ENCODE measurements around the gene AMTN.

The AMTN gene

DNA sequence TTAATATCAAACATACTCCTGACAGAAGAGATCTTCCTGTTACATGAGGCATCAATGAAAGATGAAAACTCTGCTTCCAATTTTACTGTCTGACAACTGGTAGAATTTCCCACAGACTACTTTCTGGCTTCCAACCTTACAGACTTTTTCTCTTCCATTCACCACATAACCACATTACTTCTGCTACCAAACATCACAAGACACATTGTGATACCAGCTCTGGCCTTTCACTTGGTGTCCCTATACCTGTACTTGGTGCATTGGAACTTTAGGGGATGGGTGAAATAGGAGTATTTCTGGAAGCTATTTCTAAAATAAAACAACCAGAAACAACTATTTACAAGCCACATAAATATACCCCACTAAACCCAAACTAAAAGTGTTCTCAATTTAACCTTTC is 20.5 kb downstream of the AMTN start:
- DNase-seq: no peak
- TF ChIP-seq, protein P1, sequence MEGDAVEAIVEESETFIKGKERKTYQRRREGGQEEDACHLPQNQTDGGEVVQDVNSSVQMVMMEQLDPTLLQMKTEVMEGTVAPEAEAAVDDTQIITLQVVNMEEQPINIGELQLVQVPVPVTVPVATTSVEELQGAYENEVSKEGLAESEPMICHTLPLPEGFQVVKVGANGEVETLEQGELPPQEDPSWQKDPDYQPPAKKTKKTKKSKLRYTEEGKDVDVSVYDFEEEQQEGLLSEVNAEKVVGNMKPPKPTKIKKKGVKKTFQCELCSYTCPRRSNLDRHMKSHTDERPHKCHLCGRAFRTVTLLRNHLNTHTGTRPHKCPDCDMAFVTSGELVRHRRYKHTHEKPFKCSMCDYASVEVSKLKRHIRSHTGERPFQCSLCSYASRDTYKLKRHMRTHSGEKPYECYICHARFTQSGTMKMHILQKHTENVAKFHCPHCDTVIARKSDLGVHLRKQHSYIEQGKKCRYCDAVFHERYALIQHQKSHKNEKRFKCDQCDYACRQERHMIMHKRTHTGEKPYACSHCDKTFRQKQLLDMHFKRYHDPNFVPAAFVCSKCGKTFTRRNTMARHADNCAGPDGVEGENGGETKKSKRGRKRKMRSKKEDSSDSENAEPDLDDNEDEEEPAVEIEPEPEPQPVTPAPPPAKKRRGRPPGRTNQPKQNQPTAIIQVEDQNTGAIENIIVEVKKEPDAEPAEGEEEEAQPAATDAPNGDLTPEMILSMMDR (IDR thresholded peaks at IDR 0.05): no peak
- intact Hi-C loops (cut with DNase I; ENCODE audit: low total_unique reads): no loop called here

DNA sequence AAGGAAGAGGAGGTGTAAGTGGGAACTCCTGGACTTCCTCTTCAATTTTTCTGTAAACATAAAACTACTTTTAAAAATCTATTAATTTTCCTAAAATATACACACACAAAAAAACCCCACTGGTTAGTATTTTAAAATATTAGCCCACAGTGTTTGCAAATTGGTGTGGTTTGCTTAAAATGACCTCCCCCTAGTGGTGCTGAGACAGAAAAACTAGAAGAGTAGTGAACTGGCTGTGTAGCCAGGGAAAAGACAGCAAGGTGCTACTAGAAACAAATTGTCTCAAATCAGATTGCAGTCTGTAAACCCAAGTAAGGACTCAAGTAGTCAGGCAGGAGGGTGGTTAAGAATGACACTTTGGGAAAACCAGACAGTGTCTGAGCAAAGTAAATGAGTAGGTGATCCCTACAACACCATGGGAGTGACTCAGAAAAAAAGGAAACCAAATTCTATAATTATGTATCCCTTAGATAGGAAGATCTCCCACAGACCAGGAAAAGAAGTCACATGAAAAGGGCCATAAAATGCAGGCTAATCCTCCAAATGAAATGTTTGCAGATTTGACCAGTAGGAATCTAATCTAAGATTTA is 26.0 kb downstream of the AMTN start:
- no peak overlapping the region for H3K4me3 ChIP-seq
- H3K9me3 ChIP-seq: no peaks in the 10 kb centered on the region
- no peaks in the 10 kb centered on the region for H3K36me3 ChIP-seq
- DNase-seq: no peak
- H3K27me3 ChIP-seq: no peaks in the 10 kb centered on the region
- no peaks in the 10 kb centered on the region for H3K4me1 ChIP-seq
- H3K27ac ChIP-seq: no peak overlapping the region
- intact Hi-C loops (cut with DNase I; ENCODE audit: low total_unique reads): no loop called here
- TF ChIP-seq, protein P1 (IDR thresholded peaks at IDR 0.05): no peak

More for the DNA sequence above, 20.5 kb downstream of the AMTN start:
- H3K36me3 ChIP-seq: no peaks in the 10 kb centered on the region
- H3K9me3 ChIP-seq: no peaks in the 10 kb centered on the region
- H3K4me3 ChIP-seq: no peak overlapping the region
- no peak overlapping the region for H3K27ac ChIP-seq
- H3K4me1 ChIP-seq: no peaks in the 10 kb centered on the region
- no peaks in the 10 kb centered on the region for H3K27me3 ChIP-seq

DNA sequence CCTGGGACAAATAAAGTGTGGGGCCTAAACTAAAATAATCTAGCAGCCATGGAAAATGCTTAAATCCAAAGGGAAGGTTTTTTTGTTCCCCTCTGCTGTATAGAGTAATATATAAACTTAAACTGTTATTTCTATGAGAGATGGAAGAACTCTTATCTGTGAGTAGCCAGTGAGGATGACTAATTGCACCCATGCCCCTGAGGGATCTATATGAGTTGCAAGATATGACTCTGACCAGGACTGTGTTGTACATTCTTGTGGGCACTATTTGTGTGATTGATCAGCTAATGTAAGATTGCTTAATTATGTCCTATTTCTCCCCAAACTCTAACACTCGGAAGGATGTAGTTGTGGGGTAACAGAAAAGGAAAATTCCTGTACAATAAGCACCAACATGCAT is 38.5 kb downstream of the AMTN start:
- intact Hi-C loops (cut with DNase I; ENCODE audit: low total_unique reads): no loop called here
- TF ChIP-seq, protein P1 (IDR thresholded peaks at IDR 0.05): no peak
- no peaks in the 10 kb centered on the region for H3K4me1 ChIP-seq

DNA sequence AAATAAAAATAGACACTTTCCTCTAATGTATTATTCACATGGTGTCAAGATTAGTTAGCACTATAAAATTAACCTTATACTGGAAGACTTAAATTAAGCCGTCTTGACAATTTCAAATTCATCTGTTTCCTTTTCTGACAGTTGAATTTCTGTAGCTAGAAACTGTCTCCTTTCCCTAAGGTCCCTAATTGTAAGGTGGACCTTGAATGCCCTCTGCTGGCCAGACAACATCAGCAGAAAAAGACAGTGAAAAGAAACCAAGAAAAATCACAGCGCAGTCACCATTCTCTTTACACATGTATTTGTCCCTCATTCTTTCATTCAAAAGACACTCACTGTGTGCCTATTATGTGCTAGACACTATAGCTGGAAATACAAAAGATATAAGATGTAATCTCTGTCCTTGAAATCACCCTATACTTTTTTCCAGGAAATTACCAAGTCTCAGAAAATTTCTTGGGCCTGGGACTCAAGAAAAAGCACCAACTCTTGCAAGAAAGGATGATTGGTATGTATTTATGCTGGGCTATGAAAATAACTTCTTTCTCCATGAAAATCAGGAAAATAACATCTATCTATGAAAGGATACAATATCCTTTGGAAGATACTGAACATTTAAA is 41.0 kb downstream of the AMTN start:
- peak in 1 of 2 donors; percentile 47 for DNase-seq
- no peak overlapping the region for H3K27ac ChIP-seq
- intact Hi-C loops (cut with DNase I; ENCODE audit: low total_unique reads): no loop called here
- H3K4me3 ChIP-seq: no peak overlapping the region
- H3K9me3 ChIP-seq: no peaks in the 10 kb centered on the region
- H3K36me3 ChIP-seq: no peaks in the 10 kb centered on the region
- TF ChIP-seq, protein P1 (IDR thresholded peaks at IDR 0.05): peak; percentile 54 to 65
- no peaks in the 10 kb centered on the region for H3K4me1 ChIP-seq
- no peaks in the 10 kb centered on the region for H3K27me3 ChIP-seq

More for the DNA sequence above, 38.5 kb downstream of the AMTN start:
- no peaks in the 10 kb centered on the region for H3K27me3 ChIP-seq
- no peaks in the 10 kb centered on the region for H3K9me3 ChIP-seq
- no peak for DNase-seq
- no peak overlapping the region for H3K27ac ChIP-seq
- no peaks in the 10 kb centered on the region for H3K36me3 ChIP-seq
- no peak overlapping the region for H3K4me3 ChIP-seq

DNA sequence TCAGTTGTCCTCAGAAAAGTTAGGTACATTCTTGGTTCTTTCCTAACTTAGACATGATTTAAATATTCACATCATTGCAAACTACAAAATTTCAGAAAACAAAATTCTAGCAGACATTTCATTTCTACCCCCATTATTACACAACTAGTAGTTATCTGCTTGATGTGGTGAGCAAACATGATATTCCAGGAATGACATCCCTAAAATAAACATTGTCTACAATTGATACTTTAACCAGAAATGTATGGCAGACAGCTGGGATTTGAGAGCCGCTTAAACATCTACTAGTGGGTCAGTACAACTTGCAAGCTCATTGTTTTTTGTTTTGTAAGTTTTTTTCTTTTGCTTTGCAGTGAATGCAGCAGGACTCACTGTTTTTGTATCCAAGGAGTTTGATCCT is 41.6 kb downstream of the AMTN start:
- Histone ChIP-seq H3K36me3 (no peaks in the 10 kb centered on the region), H3K27me3 (no peaks in the 10 kb centered on the region), H3K9me3 (no peaks in the 10 kb centered on the region), H3K4me3 (no peak overlapping the region), H3K27ac (no peak overlapping the region), H3K4me1 (no peaks in the 10 kb centered on the region)
- intact Hi-C loops (cut with DNase I; ENCODE audit: low total_unique reads): no loop called here
- TF ChIP-seq, protein P1 (IDR thresholded peaks at IDR 0.05): no peak
- DNase-seq: no peak
